ENCODE results near the gene ETV3.

Gene ETV3

GRCh38 chr1:157137046-157137407, 1.2 kb downstream of the ETV3 start:
- no peak for DNase-seq

- DNase-seq: no peak
These were observed 2.1 kb downstream of the ETV3 start for GRCh38 chr1:157136133-157136532.

GRCh38 chr1:157135646-157136045, 2.5 kb downstream of the ETV3 start:
- no peak for DNase-seq

- DNase-seq: no peak
These were observed 3.1 kb downstream of the ETV3 start for GRCh38 chr1:157135070-157135469.

- no peak for DNase-seq
These were observed 3.8 kb downstream of the ETV3 start for GRCh38 chr1:157134442-157134841.

- DNase-seq: no peak
These were observed 4.8 kb downstream of the ETV3 start for GRCh38 chr1:157133426-157133825.

- no peak for DNase-seq
These were observed 5.5 kb downstream of the ETV3 start for GRCh38 chr1:157132616-157133167.

GRCh38 chr1:157132111-157132510, 6.1 kb downstream of the ETV3 start:
- no peak for DNase-seq

- no peak for DNase-seq
These were observed 6.9 kb downstream of the ETV3 start for GRCh38 chr1:157131281-157131680.

GRCh38 chr1:157124855-157125254, 13.3 kb downstream of the ETV3 start:
- DNase-seq: no peak

- DNase-seq: no peak
These were observed 18.7 kb downstream of the ETV3 start for GRCh38 chr1:157119448-157119847.

- DNase-seq: no peak
These were observed 19.2 kb downstream of the ETV3 start for GRCh38 chr1:157119008-157119407.

GRCh38 chr1:157117527-157118057, 20.6 kb downstream of the ETV3 start:
- DNase-seq: no peak

GRCh38 chr1:157116737-157117103, 21.5 kb downstream of the ETV3 start:
- DNase-seq: no peak

- DNase-seq: no peak
These were observed 22.1 kb downstream of the ETV3 start for GRCh38 chr1:157115851-157116736.

- DNase-seq: no peak
These were observed 22.8 kb downstream of the ETV3 start for GRCh38 chr1:157115429-157115838.

GRCh38 chr1:157114183-157115121, 23.7 kb downstream of the ETV3 start:
- no peak for DNase-seq

GRCh38 chr1:157113631-157114030, 24.6 kb downstream of the ETV3 start:
- DNase-seq: no peak

GRCh38 chr1:157113106-157113505, 25.1 kb downstream of the ETV3 start:
- DNase-seq: no peak

GRCh38 chr1:157112186-157112867, 25.9 kb downstream of the ETV3 start:
- no peak for DNase-seq

- no peak for DNase-seq
These were observed 26.6 kb downstream of the ETV3 start for GRCh38 chr1:157111396-157112165.

GRCh38 chr1:157110686-157111085, 27.5 kb downstream of the ETV3 start:
- DNase-seq: no peak

All from COR-L47 (cell line).